HG02610 (cell line): ENCODE data around the gene DISP1.
A peak's percentile ranks its signal among the peaks of the same experiment; 100 is the strongest.
"Not testable (repeated sequence)": the region's sequence is repeated elsewhere in the genome, so short reads cannot be mapped to it uniquely, and the experiment has no call there.

Experiments used
- ATAC-seq: cut with Tn5 transposase; IDR thresholded peaks from one replicate; pipeline ENCODE4 v1.9.1; 2021; ENCODE audit warnings: mild to moderate bottlenecking, moderate library complexity; ENCODE audit not compliant: unreplicated experiment

DISP1 gene

GRCh38 chr1:222794656-222795474 lies 20.0 kb upstream of the DISP1 start:
- no peak for ATAC-seq

GRCh38 chr1:222798116-222798515 lies 16.7 kb upstream of the DISP1 start:
- ATAC-seq, result peak; percentile 69

- ATAC-seq, result no peak
Measured at GRCh38 chr1:222798975-222799374, 15.9 kb upstream of the DISP1 start.

GRCh38 chr1:222801067-222801466 lies 13.8 kb upstream of the DISP1 start:
- ATAC-seq, result no peak

- ATAC-seq, result no peak
Measured at GRCh38 chr1:222811671-222812070, 3.2 kb upstream of the DISP1 start.

GRCh38 chr1:222813866-222814535 lies 838 bp upstream of the DISP1 start:
- ATAC-seq, result no peak

GRCh38 chr1:222815440-222815765 lies 564 bp downstream of the DISP1 start:
- no peak for ATAC-seq

- no peak for ATAC-seq
Measured at GRCh38 chr1:222817529-222817928, 2.7 kb downstream of the DISP1 start.

- no peak for ATAC-seq
Measured at GRCh38 chr1:222818171-222818570, 3.3 kb downstream of the DISP1 start.

GRCh38 chr1:222820171-222820712 lies 5.4 kb downstream of the DISP1 start:
- ATAC-seq, result no peak

- no peak for ATAC-seq
Measured at GRCh38 chr1:222821239-222821638, 6.4 kb downstream of the DISP1 start.

- no peak for ATAC-seq
Measured at GRCh38 chr1:222823695-222824094, 8.9 kb downstream of the DISP1 start.

GRCh38 chr1:222824641-222825040 lies 9.8 kb downstream of the DISP1 start:
- no peak for ATAC-seq

GRCh38 chr1:222828939-222829338 lies 14.1 kb downstream of the DISP1 start:
- ATAC-seq, result no peak

- no peak for ATAC-seq
Measured at GRCh38 chr1:222829868-222830267, 15.0 kb downstream of the DISP1 start.

- ATAC-seq, result no peak
Measured at GRCh38 chr1:222833356-222833876, 18.6 kb downstream of the DISP1 start.

GRCh38 chr1:222843469-222844410 lies 28.9 kb downstream of the DISP1 start:
- ATAC-seq, result no peak

GRCh38 chr1:222844411-222844779 lies 29.6 kb downstream of the DISP1 start:
- ATAC-seq, result no peak

- no peak for ATAC-seq
Measured at GRCh38 chr1:222845763-222846162, 30.9 kb downstream of the DISP1 start.

GRCh38 chr1:222850550-222850949 lies 35.7 kb downstream of the DISP1 start:
- ATAC-seq, result not testable (repeated sequence)

- no peak for ATAC-seq
Measured at GRCh38 chr1:222852326-222852725, 37.5 kb downstream of the DISP1 start.
